NCI-H2107 treated with DMSO at 0.1 percent for 48 hours (cell line): ENCODE measurements around the gene DTWD2.
"Not testable (repeated sequence)": the region's sequence is repeated elsewhere in the genome, so short reads cannot be mapped to it uniquely, and the experiment has no call there.

Source experiments
- DNase-seq: peaks from one replicate; lab custom pipeline; 2025; ENCODE audit not compliant: unreplicated experiment; lab: John Stamatoyannopoulos, UW

DTWD2 gene

DNA sequence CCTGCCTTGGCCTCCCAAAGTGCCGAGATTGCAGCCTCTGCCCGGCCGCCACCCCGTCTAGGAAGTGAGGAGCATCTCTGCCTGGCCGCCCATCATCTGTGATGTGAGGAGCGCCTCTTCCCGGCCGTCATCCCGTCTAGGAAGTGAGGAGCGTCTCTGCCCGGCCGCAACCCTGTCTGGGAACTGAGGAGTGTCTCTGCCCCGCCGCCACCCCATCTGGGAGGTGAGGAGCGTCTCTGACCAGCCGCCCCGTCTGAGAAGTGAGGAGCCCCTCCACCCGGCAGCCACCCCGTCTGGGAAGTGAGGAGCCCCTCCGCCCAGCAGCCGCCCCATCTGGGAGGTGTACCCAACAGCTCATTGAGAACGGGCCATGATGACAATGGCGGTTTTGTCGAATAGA, 10.5 kb upstream of the DTWD2 start:
- not testable (repeated sequence) for DNase-seq

DNA sequence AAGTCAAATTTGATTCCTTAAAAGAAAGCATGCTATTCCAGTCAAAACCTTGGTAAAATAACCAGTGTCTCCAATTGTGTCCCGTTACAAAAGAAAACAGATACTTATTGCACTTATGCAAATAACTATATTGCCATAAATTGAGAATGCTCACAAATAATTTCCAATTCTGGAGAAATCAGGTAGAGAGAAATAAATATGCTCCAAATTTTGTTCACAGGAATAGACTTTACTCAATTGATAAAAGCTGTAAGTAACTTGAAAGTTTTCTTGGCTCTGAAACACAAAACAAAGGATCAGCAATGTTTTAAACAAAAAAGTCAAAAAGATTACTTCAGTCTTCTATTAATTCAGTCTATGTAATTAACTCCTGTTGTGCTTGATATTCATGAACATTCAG, 7.8 kb upstream of the DTWD2 start:
- DNase-seq: no peak

DNA sequence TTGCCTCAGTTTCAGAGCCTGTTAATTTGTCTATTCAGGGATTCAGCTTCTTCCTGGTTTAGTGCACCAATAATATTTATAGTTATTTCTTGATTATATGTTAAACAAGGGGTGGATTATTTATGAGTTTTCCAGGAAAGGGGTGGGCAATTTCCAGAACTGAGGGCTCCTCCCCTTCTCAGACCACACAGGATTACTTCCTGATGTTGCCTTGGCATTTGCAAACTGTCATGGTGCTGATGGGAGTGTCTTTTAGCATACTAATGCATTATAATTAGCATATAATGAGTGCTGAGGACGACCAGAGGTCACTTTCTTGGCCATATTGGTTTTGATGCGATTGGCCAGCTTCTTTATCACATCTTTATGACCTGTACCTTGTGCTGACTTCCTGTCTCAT, 6.2 kb upstream of the DTWD2 start:
- DNase-seq: no peak

DNA sequence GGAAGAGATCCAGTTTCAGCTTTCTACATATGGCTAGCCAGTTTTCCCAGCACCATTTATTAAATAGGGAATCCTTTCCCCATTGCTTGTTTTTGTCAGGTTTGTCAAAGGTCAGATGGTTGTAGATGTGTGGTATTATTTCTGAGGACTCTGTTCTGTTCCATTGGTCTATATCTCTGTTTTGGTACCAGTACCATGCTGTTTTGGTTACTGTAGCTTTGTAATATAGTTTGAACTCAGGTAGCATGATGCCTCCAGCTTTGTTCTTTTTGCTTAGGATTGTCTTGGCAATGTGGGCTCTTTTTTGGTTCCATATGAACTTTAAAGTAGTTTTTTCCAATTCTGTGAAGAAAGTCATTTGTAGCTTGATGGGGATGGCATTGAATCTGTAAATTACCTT, 4.8 kb upstream of the DTWD2 start:
- DNase-seq: not testable (repeated sequence)

DNA sequence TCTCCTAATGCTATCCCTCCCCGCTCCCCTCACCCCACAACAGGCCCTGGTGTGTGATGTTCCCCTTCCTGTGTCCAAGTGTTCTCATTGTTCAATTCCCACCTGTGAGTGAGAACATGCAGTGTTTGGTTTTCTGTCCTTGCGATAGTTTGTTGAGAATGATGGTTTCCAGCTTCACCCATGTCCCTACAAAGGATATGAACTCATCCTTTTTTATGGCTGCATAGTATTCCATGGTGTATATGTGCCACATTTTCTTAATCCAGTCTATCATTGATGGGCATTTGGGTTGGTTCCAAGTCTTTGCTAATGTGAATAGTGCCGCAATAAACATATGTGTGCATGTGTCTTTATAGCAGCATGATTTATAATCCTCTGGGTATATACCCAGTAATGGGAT, 3.7 kb upstream of the DTWD2 start:
- DNase-seq: not testable (repeated sequence)

DNA sequence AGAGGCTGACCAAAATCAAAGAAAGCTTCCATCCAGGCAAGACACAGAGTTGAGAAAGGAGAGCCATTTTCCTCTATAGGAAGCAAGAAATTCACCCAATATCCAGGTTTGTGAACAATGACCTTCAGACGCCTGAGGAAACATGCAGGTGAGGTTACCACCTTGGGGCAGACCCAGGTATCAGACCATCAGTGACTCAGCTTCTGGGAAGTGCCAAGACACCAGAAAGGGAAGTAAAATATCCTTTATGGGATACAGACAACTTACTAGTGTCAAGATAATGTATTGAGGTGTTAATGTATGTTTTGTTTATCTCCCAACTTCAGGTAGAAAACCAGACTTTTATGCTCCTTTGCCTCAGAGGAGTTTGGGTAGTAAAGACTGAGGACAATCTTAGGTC, 2.2 kb upstream of the DTWD2 start:
- no peak for DNase-seq

DNA sequence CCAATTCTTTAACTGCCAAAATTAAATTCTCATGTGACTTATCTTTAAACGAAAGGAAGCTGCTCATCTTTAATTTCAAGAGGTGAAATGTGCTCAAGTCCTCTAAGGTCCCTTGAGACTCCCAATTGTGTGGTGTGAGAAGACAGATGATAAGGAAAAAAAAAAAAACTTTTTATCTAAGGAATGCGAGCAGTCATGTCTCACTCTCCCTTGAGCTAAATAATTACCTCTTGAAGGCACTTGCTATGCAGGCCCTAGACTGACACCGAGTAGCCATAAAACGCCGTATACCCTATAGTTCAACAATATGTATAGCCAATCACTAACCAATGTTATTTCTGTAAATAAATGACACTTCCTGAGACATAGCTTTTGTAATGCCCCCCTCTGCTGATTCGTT, 1.5 kb upstream of the DTWD2 start:
- DNase-seq: no peak

DNA sequence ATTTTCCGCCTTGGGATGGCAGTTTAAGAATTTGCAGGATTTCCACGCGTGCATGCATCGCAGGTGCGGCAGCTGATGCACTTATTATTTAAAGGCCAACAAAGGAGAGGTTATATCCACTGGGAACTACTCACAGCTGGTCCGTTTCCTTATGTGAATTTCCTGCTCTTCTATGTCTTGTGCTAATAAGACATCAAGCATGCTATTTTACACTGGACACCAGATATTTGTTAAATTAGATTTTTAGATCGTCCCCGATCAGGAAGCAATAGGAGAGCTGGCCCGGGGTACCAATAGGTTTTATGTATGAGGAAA, 476 bp upstream of the DTWD2 start:
- no peak for DNase-seq

DNA sequence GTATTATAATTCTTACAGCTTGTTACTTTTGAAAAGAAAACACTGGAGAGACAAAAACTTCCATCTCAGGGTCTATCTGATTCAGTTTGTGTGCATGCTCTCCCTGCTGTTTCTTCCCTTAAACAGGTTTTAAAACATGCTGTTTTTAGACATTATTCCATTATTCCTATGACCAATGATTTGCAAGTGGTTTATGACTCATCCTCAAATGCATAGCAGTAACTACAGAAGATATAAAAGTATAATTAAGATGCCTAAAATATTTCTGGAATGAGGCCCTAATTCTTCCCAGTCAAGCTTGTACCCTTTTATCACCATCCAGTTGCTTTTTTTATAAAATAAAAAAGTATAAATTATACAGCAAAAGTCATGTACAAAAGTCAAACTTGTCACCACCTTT, 3.7 kb downstream of the DTWD2 start:
- DNase-seq: no peak

DNA sequence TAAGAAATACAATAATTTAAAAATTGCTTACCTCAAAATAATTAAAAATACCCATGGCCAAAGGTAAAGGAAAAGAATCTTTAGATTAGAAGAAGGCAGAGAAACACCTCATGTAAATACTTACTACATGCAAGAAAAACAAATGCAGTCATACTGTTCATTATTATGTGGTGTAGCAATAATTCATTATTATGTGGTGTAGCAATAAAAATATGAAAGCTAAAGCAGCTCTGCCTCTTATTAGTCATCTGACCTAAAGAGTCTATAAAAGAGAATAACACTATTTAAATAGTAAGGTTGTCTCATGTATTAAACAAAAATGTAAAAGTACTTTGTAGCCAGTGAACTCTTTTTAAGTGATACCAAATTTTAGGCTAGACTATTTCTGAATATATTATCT, 6.6 kb downstream of the DTWD2 start:
- DNase-seq: no peak

DNA sequence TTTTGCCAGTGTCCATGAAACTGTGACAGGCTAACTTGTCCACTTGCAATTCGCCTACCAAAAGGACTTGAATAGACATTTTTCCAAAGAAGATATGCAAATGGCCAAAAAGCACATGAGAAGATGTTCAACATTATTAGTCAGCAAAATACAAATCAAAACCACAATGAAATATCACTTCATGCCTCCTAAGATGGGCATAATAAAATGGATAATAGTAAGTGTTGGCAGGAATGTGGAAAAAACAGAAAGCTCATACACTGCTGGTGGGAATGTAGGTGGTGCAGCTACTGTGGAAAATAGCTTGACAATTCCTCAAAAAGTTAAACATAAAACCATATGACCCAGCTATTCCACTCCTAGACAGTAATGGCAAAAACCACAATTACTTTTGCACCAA, 7.9 kb downstream of the DTWD2 start:
- no peak for DNase-seq

DNA sequence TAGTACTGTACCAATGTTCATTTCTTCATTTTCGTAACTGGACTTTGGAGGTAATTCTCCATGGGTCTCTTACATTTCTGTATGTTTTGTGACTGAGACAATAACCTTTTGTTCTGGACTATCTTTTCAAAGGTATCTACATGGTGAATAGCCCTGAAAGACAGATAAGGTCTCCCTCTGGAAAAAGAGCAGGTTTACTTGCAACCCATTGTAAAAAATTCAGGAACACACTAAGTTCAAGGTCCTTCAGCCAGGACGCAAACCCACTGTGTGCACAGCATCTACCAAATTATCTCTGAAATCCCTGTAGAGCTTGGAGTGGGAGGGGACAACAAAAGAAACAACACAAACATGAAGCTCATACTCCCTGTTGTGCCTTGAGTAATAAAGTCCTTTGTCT, 8.3 kb downstream of the DTWD2 start:
- DNase-seq: no peak

DNA sequence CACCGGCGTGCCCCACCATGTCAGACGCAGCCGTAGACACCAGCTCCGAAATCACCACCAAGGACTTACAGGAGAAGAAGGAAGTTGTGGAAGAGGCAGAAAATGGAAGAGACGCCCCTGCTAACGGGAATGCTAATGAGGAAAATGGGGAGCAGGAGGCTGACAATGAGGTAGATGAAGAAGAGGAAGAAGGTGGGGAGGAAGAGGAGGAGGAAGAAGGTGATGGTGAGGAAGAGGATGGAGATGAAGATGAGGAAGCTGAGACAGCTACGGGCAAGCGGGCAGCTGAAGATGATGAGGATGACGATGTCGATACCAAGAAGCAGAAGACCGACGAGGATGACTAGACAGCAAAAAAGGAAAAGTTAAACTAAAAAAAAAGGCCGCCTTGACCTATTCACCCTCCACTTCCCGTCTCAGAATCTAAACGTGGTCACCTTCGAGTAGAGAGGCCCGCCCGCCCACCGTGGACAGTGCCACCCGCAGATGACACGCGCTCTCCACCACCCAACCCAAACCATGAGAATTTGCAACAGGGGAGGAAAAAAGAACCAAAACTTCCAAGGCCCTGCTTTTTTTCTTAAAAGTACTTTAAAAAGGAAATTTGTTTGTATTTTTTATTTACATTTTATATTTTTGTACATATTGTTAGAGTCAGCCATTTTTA, 14.4 kb downstream of the DTWD2 start:
- not testable (repeated sequence) for DNase-seq

DNA sequence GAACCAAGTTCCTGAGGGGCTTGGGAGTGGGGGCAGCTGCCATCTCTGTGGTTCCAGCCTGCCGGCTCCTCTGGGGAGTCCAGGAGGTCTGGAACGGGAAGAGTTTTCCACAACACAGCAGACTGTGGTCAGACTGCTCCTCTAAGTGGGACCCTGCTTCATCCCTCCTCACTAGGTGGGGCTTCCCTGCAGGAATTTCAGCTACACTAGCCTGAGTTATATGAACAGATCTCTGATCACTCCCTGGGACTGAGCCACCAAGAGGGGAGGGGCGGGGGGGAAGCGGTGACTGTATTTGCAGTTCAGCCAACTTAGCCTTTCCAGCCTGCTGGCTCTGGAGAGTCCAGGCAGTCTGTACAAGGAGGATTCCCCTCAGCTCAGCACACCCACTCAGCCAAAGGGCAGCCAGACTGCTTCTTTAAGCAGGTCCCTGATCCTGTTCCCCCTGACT, 19.4 kb downstream of the DTWD2 start:
- DNase-seq: no peak

DNA sequence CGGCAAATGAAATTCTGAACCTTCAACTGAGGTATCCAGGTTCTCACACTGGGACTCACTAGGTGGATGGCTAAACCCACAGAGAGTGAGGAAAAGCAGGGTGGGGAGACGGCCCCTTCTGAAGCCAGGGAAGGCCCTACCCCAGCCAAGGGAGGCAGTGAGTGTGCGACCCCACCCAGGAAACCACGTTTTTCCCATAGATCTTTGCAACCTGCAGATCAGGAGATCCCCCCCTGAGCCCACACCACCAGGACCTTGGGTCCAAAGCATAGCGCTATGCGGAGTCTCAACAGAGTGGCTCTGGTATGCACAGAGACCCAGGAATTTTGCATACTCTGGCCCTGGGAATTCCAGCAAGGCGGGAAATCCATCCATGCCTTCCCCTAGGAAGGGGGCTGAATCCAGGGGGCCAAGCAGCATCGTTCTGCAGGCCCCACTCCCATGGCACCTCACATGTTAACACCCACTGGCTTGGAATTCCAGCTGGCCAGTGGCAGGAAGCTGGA, 19.9 kb downstream of the DTWD2 start:
- DNase-seq: no peak

DNA sequence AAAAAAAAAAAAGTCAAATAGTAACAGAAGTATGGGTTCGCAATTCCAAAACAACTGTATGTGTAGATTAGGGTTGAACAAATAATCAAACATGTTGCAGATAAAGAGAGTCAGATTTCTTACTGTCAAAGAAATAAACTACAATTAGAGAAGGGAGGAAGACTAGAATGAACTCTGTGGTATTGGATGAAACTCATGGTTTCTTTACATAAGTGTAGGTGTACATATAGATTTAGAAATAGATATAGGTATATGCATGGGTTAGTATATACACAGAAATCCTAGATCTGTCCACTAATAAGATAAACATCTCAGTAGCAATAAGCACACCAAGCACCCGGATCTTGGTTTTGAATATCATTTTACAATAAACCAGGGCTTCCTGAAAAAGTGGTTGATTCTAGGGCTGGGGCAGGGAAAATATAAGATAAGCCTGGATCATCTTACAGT, 21.3 kb downstream of the DTWD2 start:
- DNase-seq: no peak

DNA sequence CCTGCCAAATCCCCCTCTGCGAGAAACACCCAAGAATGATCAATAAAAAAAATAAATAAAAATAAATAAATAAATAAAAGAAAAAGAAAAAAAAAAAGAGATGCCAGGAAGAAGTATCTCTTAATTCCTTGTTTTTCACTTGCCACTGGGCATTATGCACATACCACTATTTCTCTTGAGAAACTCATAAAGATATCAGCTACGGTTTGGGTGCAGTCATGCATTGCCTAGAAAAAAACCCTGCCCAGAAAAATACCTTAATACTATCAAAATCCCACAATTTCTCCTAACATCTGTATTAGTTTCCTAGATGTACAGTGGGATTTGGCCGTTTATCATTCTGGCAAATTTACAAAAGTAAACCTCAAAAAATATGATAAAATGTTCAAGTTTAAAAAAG, 22.5 kb downstream of the DTWD2 start:
- no peak for DNase-seq

DNA sequence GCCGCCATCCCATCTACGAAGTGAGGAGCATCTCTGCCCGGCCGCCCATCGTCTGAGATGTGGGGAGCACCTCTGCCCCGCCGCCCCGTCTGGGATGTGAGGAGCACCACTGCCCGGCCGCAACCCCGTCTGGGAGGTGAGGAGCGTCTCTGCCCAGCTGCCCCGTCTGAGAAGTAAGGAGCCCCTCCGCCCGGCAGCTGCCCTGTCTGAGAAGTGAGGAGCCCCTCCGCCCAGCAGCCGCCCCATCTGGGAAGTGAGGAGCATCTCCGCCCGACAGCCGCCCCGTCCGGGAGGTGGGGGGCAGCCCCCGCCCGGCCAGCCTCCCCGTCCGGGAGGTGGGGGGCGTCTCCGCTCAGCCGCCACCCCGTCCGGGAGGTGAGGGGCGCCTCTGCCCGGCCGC, 23.4 kb downstream of the DTWD2 start:
- not testable (repeated sequence) for DNase-seq

DNA sequence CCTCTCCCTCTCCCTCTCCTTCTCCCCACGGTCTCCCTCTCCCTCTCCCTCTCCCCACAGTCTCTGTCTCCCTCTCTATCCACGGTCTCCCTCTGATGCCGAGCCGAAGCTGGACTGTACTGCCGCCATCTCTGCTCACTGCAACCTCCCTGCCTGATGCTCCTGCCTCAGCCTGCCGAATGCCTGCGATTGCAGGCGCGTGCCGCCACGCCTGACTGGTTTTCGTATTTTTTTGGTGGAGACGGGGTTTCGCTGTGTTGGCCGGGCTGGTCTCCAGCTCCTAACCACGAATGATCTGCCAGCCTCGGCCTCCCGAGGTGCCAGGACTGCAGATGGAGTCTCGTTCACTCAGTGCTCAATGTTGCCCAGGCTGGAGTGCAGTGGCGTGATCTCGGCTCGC, 24.0 kb downstream of the DTWD2 start:
- not testable (repeated sequence) for DNase-seq

DNA sequence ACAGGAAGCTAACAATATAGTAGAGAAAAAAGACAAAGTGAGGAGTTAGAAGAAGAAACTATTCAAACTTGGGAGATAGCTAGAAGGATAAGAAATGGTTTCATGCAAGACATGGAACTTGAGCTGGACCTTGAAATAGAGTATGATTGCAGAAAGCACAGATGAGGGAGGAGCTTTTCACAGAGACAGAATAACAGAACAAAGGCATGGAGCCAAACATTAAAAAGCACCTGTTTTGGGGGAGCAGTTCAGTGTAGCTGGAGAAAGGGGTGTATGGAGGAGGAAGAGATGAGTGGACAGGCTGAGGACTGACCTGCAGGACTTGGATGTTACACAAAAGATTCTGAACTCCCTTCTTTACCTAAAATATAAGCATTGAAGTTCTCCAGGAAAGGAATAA, 25.2 kb downstream of the DTWD2 start:
- no peak for DNase-seq

DNA sequence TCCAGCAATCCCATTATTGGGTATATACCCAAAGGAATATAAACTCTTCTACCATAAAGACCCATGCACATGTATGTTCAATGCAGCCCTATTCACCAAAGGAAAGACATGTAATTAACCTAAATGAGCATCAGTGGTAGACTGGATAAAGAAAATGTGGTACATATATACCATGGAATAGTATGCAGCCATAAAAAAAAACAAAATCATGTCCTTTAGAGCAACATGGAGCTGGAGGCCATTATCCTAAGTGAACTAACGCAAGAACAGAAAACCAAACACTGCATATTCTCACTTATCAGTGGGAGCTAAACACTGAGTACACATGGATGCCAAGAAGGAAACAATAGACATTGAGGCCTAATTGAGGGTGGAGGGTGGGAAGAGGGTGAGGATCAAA, 27.8 kb downstream of the DTWD2 start:
- DNase-seq: no peak

DNA sequence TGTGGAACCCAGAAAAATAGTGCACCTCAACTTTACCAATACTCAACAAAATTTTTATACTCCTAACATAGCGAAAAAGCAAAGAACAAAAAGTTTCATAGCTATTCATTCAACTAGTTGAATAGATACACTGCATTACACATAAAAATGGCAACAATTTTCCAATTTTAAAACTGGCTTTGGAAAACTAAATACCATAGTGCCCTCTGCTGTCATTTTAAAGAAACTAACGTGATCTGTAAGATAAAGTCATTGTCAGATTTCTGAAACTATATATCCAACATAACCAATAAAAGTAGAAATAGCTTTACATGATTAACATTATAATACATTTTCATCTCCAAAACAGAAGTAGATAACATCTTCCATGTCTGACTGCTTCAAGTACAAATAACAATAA, 31.6 kb downstream of the DTWD2 start:
- no peak for DNase-seq

DNA sequence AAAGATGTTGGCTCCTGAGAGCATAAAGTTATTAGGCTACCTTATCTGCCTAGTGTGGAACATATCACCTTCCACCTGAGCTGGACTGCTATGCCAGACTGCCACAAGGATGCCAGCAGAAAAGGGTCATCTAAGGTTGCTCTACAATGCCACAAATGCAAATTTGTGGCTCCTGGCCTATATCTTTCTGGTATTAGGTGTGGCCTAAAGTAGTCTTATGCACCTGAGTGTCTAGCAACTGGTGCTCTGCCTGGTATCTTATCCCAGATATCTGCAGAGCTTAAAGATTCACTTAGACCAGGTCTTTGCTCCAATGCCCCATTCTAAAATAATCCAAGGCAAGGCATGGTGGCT, 34.7 kb downstream of the DTWD2 start:
- DNase-seq: no peak
